ENCODE measurements around the gene RBMS2.

Gene RBMS2

DNA sequence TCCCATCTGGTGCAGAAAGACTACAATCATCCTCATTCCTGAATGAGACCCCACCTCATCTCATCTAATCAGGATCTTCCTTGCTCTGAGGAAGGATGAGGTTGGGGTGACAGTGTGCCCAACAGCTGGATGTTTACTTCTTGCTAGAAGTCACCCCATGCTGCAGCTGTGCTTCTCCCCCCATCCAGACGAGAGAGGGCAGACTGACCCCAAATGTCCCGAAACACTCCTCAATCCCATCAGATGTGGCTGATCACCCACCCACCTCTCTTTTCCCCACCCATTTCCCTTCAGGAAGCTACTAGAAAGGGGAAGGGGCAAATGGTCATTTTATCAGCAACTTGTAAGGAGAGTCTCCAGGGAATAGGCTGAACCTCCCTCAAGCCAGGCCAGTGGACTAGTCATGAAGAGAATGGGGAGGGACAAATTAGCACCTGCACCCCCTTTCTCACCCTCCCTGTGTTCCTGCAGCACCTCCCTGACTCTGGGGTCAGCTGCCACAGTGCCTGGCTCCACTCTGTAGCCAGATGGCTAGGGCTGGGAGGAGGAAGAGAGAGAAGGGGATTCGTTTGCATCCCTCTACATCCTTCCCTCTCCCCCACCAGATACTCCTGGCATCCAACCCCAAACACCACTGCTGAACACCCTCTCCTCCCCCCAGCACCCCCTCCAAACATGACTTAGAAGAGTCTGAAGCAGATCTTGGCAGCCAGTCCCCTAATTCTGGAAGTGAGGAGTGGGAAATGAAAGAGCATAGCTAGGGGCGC is 111.3 kb downstream of the RBMS2 start:
- DNase-seq: no peak

DNA sequence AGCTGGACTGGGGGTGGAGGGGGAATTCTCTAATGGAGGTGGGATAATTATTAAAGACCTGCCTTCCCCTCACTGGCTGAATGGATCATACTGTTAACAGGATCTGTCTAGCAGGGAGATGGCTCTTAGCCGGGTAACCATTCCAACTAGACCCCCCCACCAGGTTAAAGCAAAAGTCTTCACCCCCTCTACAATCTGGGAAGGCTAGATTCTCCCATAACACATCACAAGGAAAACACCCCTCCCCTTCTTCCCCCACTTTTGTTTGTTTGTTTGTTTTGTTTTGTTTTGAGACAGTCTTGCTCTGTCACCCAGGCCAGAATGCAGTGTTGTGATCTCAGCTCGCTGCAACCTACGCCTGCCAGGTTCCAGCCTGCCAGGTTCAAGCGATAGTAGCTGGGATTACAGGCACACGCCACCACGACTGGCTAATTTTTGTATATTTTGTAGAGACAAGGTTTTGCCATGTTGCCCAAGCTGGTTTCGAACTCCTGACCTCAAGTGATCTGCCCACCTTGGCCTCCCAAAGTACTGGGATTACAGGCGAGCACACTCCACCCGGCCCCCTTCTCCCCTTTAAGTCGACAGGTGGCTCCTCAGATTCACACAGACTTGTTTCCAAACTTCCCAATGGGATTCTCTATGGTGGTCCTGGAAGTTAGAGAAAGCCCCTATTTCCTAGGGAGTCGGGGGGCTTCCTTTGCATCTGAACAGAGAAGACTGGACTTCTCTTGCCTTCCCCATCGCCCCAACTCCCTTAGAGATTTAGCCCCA is 112.0 kb downstream of the RBMS2 start:
- DNase-seq: no peak

DNA sequence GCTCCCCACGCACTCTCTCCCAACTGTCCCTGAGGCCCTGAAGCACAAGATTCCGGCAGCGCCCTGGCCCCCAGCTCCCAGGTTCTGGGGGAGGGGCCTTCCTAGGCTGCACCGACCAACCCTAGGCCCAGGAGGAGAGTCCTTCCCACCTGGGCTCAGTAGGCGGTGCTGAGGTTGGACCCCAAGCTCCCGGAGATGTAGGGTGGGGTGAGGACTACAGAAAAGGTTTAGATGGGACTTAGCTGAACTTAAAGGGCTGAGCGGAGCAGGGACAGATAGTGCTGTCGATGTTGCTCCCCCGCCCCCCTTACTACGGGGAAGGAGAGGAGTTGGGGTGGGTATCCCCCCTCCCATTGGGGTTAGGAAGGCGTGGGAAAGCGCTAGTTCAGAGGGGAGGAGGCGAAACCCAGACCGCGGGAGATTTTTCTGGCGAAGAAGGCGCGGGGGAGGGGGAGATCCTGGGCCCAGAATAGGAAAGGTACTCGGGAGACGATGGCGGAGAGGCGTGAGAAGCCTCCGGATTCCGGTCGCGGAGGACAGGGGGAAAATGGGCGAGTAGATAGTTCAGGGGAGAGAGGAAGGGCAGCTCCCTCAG is 112.7 kb downstream of the RBMS2 start:
- DNase-seq: peak; percentile 62

DNA sequence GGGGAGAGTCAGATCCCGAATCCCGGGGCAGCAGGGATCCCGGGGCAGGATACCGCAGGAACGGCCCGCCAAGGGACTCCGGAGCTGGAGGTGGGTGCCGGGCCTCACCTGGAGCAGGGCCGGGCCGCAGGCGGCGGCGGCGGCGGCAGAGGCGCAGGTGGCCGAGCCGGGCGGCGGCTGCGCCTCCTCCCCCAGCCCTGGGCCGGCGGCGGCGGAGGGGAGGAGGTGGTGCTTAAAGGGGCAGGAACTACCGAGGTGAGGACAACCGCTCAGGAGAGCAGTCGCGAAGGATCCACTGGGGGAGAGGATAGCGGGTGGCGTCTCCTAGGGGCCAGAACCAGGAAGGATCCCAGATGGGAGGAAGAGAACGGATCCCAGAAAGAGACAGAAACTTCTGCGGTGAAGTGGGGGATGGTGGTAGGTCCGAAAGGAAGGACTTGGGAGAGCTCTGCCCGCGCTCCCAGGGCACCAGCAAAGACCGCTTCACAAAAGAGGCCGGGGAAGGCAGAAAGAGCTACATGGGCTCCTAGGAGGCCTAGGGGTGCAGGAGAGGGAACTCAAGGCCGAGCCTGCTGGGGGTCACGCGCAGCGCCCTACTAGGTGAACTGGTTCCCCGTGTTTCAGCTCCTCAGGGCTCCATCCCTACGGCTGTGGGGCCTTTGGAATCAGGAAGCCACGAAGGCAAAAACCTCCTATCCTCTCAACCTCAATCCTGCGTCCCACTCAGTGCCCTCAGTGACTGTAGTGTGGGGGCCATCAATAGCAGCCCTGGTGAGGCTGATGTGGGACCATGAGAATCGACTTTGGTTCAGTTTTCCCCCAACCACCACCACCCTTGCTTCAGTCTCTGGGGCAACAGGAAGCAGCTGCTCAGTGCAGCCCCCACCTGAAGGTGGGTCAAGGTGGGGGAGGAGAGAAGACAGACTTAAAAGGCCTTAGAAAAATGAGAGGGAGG is 113.5 kb downstream of the RBMS2 start:
- DNase-seq: peak; percentile 77

DNA sequence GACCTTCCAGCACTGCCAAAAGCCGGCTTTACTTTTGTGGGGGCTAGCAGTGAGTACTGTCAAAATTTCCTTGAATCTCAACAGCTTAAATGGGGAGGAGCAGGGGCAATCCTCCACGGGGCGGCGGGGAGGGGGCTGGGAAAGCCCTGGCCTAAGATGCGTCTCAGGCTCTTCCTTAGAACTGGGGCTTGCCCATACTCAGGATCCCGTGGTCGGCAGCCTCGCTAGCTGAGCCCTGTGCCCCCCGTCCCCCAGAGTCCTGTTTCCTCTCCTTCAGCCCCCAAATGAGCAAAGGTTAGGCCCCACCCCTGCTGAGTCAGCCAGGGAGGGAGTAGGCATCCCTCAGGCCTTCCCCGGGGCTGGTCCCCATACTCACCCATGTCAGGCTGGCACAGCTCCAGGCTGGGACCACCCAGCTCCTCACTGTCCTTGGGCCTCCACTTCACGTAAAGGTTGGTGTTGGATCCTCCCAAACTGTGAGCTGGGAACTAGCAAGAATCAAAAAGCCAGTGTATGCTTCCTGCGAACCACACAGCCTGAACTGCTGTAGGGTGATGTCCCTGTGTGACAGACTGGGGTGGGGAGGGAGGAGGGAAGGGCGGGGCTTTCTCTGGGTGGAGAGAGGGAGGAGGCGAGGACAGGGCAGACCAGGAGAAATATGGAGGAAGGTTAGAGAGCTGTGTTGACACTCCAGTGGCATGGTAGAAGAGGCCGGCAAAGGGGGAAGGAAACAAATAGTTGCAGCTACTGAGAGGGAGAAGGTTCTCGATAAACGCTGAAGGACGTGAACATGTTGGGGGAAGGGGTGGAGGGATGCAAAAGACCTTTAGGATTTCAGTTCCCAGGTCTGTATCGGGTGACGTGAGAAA is 114.4 kb downstream of the RBMS2 start:
- peak; percentile 71 for DNase-seq

DNA sequence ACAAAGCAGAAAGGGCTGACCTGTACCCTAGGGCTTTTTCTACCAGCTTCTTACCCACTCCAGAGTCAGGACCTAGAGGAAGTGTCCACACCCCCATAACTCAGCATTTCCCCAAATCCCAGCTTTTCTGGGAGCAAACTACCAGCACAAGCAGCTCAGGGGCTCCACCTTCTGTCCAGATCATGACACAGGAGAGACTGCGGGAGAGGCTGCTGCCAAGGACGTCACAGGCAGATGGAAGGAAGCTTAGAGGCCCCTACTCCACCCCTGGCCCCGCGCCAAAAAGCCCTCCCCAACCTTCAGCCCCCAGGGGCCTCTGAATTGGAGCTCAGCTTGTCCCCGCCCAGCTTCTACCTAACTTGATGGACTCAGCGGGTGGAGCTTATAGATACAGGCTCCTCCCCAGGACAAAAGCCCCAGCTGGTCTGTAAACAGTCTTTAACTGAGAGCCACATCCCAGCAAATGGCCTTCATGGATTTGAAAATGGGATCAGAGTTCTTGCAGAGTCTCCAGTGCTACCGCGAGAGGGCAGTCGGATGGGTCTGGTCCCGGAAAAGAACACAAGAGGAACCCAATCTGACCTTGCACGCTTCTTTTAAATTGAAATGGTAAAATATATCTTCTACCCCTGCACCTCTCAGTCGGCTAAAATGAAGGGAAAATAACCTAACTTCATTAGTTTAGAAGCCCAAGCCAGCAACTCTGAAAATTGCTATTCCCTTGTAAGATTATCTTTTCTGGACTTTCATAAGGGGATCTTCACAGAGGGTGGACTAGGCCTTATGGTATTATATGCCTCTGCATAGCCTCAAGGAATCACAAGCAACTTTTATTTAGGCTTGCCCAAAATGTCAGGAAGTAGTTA is 115.3 kb downstream of the RBMS2 start:
- peak; percentile 98 for DNase-seq

DNA sequence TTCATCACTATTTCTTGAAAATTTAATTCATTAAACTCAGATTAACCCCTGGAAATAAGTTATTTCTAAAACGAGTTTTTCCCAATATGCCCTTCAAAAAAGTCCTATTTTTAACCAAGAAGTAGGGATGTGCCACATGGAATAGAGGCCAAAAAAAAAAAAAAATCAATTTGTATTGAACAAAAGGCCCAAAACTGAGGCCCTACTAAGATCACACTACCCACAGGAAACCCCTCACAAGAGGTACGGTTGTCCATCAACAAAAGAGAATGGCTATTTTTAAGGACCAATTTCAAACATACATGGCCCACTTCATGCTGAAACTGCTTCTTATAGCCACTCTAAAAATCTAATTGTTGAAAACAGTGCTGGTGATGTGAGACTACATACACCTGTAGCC is 116.0 kb downstream of the RBMS2 start:
- DNase-seq: no peak

DNA sequence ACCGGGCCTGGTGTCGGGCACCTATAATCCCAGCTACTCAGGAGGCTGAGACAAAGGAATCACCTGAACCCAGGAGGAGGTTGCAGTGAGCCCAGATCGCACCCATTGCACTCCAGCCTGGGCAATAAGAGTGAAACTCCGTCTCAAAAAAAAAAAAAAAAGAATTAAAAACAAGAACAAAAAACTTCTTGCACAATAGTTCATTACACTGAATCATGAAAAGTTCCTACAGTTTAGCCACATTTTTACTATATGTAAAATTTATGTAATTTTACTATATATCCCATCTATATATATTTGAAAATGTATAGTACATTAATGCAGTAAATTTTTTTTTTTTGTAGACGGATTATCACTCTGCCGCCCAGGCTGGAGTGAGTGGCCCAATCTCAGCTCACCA is 119.6 kb downstream of the RBMS2 start:
- DNase-seq: no peak

DNA sequence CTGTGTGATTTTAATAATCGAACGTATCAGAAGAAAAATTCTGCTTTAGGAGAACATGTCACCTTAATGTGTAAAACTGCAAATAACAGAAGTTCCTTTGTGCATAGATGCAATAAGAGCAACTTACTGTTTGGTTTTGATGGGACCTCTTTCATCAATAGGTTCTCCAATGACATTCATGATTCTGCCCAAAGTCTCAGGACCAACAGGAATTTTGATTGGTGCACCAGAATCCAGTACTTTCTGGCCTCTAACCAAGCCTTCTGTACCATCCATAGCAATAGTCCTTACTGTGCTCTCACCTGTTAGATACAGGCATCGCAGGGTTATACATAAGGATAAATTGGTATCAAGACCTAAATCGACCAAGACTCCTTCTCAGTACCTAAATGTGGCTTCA is 123.0 kb downstream of the RBMS2 start:
- no peak for DNase-seq

DNA sequence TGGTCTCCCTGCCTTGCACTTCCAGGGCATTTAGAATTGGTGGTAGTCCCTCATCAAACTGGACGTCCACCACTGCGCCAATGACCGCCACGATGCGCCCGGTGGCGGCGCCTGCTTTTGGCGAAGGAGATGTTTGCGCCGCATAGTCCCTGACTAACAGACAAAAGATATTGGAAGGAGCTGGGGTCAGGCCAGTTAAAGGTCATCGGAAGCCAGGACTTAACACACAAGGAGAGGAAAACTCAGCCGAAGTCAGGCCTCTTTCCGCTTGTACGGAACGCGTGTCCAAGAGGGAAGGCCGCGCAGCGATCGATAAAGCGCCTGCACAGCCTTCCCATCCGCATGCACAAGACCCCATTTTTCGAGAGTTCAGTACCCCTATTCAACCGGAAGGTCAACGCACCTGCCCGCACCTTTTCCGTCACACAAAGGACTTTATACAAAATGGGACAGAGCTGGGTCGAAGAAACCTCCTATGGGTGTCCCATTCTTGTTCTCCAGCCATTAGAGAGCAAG is 123.6 kb downstream of the RBMS2 start:
- no peak for DNase-seq

Measured in NCI-H526 treated with DMSO at 0.1 percent for 48 hours (cell line).